WI38 (cell line): ENCODE results near the gene TOR1B.
"Not testable (repeated sequence)": the region's sequence is repeated elsewhere in the genome, so short reads cannot be mapped to it uniquely, and the experiment has no call there.

Source experiments
- H3K4me3 ChIP-seq: 2 replicates; pipeline ENCODE4 v1.5.1; 2011; ENCODE audit warnings: low read depth, mild to moderate bottlenecking, control low read depth, low read length
- TF ChIP-seq, protein P1 (sequence below): IDR thresholded peaks from 2 replicates; pipeline ENCODE4 v1.5.1; 2012; ENCODE audit warnings: low read depth, mild to moderate bottlenecking, control low read depth, low read length

Gene TOR1B

DNA sequence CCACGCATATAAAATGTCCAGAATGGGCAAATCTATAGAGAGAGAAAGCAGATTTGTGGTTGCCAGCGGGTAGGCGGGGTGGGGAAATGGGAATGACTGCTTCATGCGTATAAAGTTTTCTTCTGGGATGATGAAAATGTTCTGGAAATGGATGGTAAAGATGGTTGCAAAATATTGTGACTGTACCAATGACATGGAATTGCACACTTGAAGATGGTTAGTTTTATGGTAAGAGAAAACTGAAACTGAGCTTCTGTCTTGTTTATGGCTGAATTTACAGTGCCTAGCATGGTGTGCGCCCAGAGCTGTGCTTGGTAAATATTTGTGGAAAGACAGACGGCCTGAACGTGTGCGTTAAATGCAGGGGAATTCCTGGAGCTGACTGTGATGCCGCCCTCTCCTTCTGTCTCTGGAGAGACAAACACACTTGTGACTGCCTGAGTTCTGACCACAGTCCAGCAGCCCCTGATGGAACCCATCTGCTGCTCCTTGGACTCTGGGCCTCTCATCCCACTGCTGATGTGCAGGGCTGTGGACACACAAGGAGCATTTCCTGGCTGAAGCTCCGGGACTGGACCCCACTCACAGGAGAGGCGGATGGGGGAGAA is 41.6 kb upstream of the TOR1B start:
- no peak overlapping the region for H3K4me3 ChIP-seq
- TF ChIP-seq, protein P1, sequence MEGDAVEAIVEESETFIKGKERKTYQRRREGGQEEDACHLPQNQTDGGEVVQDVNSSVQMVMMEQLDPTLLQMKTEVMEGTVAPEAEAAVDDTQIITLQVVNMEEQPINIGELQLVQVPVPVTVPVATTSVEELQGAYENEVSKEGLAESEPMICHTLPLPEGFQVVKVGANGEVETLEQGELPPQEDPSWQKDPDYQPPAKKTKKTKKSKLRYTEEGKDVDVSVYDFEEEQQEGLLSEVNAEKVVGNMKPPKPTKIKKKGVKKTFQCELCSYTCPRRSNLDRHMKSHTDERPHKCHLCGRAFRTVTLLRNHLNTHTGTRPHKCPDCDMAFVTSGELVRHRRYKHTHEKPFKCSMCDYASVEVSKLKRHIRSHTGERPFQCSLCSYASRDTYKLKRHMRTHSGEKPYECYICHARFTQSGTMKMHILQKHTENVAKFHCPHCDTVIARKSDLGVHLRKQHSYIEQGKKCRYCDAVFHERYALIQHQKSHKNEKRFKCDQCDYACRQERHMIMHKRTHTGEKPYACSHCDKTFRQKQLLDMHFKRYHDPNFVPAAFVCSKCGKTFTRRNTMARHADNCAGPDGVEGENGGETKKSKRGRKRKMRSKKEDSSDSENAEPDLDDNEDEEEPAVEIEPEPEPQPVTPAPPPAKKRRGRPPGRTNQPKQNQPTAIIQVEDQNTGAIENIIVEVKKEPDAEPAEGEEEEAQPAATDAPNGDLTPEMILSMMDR: no peak

DNA sequence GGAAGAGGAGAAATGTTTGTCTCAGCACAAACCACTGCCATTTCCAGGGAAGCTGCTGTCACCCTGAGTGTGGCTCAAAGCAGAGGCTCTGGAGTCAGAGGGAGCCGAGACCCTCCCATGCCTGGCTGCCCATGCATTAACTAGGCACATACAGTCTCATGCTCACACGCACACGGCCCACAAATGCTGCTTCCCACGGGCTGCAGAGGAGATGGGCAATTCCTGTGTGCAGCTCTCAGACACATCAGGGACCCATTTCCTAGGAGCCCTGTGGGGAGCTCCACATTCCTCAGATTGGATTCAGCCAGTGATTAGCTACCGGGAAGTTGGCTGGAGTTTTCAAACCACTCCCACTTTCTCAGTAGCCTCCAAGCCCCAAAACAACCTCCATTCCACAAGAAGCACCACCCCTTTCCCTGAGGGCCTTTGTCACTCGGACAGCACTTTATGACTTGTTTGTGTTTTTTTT is 41.0 kb upstream of the TOR1B start:
- TF ChIP-seq, protein P1: no peak
- H3K4me3 ChIP-seq: 0 out of 2 replicates have a peak overlapping the region, but pooled peaks have one; percentile 6

DNA sequence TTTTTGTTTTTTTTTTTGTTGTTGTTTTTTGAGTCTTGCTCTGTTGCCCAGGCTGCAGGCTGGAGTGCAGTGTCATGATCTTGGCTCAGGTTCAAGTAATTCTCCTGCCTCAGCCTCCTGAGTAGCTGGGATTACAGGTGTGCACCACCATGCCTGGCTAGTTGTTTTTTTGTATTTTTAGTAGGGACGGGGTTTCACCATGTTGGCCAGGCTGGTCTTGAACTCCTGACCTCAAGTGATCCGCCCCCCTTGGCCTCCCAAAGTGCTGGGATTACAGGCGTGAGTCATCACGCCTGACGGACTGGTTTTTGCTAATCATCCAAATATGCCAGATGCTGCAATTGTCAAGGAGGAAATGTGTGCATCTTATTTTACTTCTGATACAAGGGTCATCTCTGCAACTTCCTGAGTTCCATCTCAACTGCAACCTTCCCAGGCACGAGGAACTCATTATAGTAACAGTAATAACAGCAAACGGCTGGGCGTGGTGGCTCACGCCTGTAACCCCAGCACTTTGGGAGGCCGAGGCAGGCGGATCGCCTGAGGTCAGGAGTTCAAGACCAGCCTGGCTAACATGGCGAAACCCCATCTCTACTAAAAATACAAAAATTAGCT is 40.5 kb upstream of the TOR1B start:
- not testable (repeated sequence) for H3K4me3 ChIP-seq

DNA sequence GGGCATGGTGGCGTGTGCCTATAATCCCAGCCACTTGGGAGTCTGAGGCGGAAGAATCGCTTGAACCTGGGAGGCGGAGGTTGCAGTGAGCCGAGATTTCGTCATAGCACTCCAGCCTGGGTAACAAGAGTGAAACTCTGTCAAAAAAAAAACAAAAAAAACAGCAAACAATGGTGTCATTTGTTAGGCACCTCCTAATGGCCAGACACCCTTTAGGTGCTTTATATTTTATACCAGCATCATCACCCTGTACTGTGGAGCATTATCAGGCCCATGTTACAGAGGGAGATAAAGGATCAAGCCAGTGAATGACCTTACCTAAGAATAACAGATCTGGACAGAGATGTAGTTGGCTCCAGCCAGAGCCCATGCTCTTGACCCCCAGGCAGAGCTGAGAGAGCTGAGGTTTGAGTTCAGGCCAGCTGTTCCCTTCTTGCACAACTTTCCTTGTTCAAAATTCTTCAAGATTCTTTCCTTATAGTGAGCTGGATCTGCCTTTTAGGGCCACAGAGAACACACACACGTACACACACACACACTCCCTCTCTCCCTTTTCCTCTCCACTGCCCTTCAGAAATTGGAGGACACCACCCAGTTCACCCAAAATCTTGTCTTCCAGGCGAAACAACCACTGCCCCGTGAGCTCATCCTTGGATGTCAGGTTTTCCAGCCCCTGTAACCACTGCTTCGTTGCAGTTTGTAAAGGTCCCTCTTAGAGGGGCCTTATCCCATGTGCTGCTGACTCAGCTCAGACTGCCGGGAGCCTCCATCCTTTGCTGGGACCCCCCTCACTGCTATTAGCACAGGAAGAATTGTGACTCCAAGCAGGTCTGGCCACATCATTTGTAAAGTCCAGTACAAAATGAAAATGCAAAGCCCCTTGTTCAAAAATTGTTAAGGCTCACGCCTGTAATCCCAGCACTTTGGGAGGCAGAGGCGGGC is 39.7 kb upstream of the TOR1B start:
- TF ChIP-seq, protein P1: no peak
- H3K4me3 ChIP-seq: no peak overlapping the region

DNA sequence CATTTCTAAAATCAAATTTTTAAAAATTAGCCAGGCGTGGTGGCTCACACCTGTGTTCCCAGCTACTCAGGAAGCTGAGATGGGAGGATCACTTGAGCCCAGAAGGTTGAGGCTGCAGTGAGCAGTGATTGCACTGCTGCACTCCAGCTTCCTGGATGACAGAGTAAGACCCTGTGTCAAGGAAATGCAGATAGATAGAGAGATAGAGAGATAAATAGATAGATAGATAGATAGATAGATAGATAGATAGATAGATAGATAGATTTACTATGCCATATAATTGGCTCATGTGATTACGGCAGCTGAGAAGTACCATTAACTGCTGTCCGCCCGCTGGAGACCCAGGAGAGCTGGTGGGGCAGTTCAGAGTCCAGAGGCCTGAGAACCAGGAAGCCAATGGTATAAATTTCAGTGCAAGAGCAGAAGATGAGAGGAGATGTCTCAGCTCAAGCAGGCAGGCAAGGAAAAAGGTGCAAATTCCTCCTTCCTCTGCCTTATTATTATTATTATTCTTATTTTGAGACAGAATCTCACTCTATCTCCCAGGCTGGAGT is 37.1 kb upstream of the TOR1B start:
- TF ChIP-seq, protein P1: no peak
- H3K4me3 ChIP-seq: no peak overlapping the region

DNA sequence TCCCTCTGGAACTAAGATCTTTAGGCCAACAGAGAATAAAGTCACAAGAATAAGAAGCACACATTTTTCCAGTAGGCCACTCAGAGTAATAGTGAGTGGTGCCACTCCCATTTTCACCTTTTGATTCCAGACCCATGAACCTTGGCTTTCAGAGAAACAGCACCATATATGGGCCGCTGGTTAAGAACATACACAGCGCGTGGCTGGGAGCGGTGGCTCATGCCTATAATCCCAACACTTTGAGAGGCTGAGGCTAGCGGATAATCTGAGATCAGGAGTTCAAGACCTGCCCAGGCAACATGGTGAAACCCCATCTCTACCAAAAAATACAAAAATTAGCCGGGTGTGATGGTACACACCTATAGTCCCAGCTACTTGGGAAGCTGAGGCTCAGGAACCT is 34.5 kb upstream of the TOR1B start:
- TF ChIP-seq, protein P1: no peak
- no peak overlapping the region for H3K4me3 ChIP-seq

DNA sequence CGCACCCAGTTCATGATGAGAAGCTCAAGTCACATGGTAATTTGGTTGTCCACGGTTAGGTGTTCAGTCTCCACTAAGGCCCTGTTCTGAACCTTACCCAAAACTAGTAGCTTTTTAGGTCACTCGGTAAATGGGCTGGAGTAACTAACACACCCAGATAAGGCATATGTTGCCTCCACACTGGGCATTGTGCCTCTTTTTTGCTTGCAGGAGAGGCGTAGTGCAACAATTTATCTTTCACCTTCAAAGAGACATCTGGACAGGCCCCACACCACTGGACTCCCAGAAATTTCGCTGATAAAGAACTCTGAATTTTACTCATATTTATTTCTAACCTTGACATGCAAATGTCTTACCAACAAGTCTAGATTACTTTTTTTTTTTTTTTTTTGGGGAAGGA is 33.3 kb upstream of the TOR1B start:
- TF ChIP-seq, protein P1: no peak
- H3K4me3 ChIP-seq: no peak overlapping the region
